ENCODE data around the gene TMEM239. TPM values are rescaled to one million over a fixed set of nuclear protein-coding genes. Genes with fewer than 3 reads are reported as not detected.

TMEM239 gene
- total and polyA plus RNA-seq, 2 of the 8 experiments (the other 6 are each of a cell fraction or from before 2014, with no cell fraction given), result not detected

Other genes starting within 250 kb of the TMEM239 start
- 668 and 677 TPM in 2 replicates for gene NOP56, start 163.7 kb upstream of the TMEM239 start, total RNA-seq (2021; fragmentation: NEBNext Ultra II Directional; extraction: Animal tissue kit (Norgen Biotek cat#: 25700))
- gene NOP56, start 163.7 kb upstream of the TMEM239 start, polyA plus RNA-seq (2011; rRNA removed), result 364 and 391 TPM in 2 replicates
- 103 and 110 TPM in 2 replicates for gene IDH3B, start 152.1 kb upstream of the TMEM239 start, total RNA-seq (2021; fragmentation: NEBNext Ultra II Directional; extraction: Animal tissue kit (Norgen Biotek cat#: 25700))
- 162 and 167 TPM in 2 replicates for gene IDH3B, start 152.1 kb upstream of the TMEM239 start, polyA plus RNA-seq (2011; rRNA removed)
- gene EBF4, start 123.6 kb upstream of the TMEM239 start, total RNA-seq (2021; fragmentation: NEBNext Ultra II Directional; extraction: Animal tissue kit (Norgen Biotek cat#: 25700)), result 1.2 and 1.6 TPM in 2 replicates
- gene EBF4, start 123.6 kb upstream of the TMEM239 start, polyA plus RNA-seq (2011; rRNA removed), result 2.9 and 3.6 TPM in 2 replicates
- gene CPXM1, start 15.7 kb upstream of the TMEM239 start, total RNA-seq (2021; fragmentation: NEBNext Ultra II Directional; extraction: Animal tissue kit (Norgen Biotek cat#: 25700)), result 28.8 and 31.3 TPM in 2 replicates
- 81.9 and 90.9 TPM in 2 replicates for gene CPXM1, start 15.7 kb upstream of the TMEM239 start, polyA plus RNA-seq (2011; rRNA removed)
- not detected in 2 replicates for gene C20orf141, start 1.4 kb upstream of the TMEM239 start, total RNA-seq (2021; fragmentation: NEBNext Ultra II Directional; extraction: Animal tissue kit (Norgen Biotek cat#: 25700))
- gene C20orf141, start 1.4 kb upstream of the TMEM239 start, polyA plus RNA-seq (2011; rRNA removed), result not detected in 2 replicates
- 13.4 and 14.6 TPM in 2 replicates for gene PCED1A, start 24.3 kb downstream of the TMEM239 start, total RNA-seq (2021; fragmentation: NEBNext Ultra II Directional; extraction: Animal tissue kit (Norgen Biotek cat#: 25700))
- gene PCED1A, start 24.3 kb downstream of the TMEM239 start, polyA plus RNA-seq (2011; rRNA removed), result 18.9 and 30.8 TPM in 2 replicates
- 22.6 and 25.9 TPM in 2 replicates for gene VPS16, start 24.4 kb downstream of the TMEM239 start, total RNA-seq (2021; fragmentation: NEBNext Ultra II Directional; extraction: Animal tissue kit (Norgen Biotek cat#: 25700))
- 23.8 and 26.8 TPM in 2 replicates for gene VPS16, start 24.4 kb downstream of the TMEM239 start, polyA plus RNA-seq (2011; rRNA removed)
- 46.8 and 51.3 TPM in 2 replicates for gene PTPRA, start 57.1 kb downstream of the TMEM239 start, total RNA-seq (2021; fragmentation: NEBNext Ultra II Directional; extraction: Animal tissue kit (Norgen Biotek cat#: 25700))
- gene PTPRA, start 57.1 kb downstream of the TMEM239 start, polyA plus RNA-seq (2011; rRNA removed), result 31.2 and 47.7 TPM in 2 replicates
- gene GNRH2, start 227.3 kb downstream of the TMEM239 start, total RNA-seq (2021; fragmentation: NEBNext Ultra II Directional; extraction: Animal tissue kit (Norgen Biotek cat#: 25700)), result 0.61 and 0.82 TPM in 2 replicates
- 0.09 and 0.16 TPM in 2 replicates for gene GNRH2, start 227.3 kb downstream of the TMEM239 start, polyA plus RNA-seq (2011; rRNA removed)
- 100 and 103 TPM in 2 replicates for gene MRPS26, start 229.7 kb downstream of the TMEM239 start, total RNA-seq (2021; fragmentation: NEBNext Ultra II Directional; extraction: Animal tissue kit (Norgen Biotek cat#: 25700))
- gene MRPS26, start 229.7 kb downstream of the TMEM239 start, polyA plus RNA-seq (2011; rRNA removed), result 83.6 and 99.2 TPM in 2 replicates

All from H1 (cell line).